ENCODE data around the gene TMEM44.
A peak's percentile ranks its signal among the peaks of the same experiment; 100 is the strongest.

Gene TMEM44, protein sequence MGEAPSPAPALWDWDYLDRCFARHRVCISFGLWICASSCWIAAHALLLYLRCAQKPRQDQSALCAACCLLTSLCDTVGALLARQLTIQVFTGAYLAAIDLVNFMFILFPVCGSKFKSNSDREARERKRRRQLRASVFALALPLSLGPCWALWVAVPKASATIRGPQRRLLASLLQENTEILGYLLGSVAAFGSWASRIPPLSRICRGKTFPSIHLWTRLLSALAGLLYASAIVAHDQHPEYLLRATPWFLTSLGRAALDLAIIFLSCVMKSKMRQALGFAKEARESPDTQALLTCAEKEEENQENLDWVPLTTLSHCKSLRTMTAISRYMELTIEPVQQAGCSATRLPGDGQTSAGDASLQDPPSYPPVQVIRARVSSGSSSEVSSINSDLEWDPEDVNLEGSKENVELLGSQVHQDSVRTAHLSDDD

DNA sequence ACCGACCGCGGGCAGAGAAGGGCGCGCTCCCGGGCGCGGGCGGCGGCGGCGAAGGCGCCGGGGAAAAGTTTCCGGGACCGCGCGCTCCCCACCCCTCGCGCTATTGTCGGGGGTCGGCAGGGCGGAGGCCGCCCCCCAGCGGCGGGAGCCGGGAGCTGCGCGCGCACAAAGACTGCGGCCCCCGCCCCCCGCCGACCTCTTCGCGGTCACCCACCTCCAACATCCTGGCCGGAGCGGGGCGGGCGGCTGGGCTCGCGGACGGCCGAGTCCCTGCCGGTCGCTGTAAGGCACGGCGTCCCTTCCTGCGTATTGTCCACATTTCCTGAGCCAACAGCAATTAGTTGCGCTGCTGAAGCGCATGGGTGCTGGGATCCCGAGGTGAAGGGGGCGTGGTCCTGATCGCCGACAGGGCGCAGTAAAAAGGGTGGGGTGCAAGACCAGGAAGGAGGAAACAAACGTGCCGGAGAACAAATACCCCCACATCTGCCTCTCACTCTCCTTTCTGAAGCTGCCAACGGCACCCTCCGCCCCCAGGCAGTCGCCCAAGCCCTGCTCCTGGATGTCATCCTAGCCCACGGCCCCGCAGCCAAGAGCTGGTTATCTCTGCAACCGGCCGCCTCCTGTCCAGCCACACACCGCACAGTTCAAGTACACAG lies at the start of gene TMEM44:
Gene TMEM44, minus strand, starts transcription at position 71 of the 656 bp plus-strand sequence. CDS start 204 bp downstream, outside the sequence.
- DNase-seq: peak; percentile 85

DNA sequence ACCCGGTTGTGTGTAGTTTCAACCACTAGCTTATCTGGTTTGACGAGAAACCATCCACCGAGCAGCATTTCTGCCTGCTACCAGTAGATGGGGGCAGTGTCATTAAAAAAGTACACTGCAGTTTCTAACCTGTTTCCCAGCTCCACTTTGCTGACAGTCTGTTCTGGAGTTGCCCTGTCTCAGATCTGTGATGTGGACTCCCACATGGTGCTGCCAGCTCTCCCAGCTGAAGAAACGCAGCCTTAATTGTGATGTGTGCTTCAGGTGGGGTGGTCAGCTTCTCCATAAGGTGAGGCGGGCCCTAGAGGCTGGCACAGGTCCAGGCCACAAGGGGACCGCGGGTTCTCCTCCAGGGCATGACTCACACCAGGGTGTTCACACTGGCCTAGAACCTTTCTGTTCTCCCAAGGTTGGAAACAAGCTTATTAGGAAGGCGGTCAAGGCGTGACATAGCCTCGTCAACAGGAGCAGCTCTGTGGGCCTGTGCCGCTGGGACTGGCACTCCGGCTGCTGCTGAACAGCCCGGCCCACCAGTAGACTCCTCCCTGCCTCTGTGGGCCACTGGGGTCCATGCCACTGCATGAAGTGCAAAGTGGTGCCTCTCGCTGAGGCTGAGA lies 49.6 kb upstream of the TMEM44 start:
- peak; percentile 86 for DNase-seq

DNA sequence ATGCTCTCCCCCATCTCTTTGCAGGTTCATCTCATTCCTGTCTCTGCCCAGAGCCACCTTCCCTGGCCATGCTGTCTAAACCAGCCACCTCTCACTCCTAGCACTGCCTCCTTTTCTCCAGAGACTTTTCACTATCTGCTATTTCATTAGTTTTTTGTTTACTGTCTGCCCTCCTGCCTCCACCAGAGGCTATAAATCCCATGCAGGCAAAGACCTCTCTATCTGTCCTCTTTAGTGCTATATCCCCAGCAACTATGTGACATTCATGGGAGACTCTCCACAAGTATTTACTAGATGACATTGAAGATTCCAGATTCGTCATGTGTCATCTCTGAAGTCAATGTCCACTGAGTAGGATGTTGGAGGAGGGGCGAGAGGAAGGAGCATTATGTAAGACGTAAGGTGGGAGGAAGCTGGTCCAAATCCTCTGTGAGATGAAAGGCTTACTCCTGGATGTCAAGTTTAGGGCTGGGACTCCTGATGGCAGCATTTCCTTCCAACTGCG lies 49.0 kb upstream of the TMEM44 start:
- no peak for DNase-seq

DNA sequence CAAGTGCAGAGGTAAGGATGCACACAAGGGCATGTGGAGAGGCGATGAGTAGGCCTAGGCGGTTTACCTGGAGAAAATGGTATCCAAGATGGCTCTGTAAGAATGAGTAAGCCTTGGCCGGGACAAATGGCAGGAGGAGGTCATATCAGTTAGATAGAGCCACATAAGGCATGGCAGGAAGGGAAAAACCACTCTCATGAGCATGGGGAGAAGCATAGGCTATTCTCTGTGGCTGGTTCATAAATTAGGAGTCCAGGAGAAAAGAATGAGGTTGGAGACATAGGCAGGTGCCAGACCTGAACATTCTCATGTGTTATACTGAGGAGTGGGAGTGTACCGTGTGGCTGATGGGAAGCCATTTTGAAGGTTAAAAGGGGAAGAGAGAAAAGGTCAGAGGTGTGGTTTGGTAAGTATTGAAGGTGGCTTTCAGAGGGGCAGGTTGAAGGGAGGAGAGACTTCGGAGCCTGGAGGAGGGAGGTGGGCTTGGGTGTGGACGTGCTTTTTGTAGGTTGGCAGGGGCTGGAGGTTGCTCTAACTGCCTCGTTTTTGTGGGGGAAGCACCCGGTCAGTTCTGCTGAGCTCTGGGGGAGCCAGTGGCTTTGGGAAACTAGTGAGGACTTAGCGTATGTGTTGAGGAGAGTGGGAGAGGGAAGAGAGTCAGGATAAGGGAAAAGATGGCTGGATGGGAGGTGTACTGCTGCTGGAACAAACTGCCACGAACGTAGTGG lies 47.8 kb upstream of the TMEM44 start:
- DNase-seq: no peak

DNA sequence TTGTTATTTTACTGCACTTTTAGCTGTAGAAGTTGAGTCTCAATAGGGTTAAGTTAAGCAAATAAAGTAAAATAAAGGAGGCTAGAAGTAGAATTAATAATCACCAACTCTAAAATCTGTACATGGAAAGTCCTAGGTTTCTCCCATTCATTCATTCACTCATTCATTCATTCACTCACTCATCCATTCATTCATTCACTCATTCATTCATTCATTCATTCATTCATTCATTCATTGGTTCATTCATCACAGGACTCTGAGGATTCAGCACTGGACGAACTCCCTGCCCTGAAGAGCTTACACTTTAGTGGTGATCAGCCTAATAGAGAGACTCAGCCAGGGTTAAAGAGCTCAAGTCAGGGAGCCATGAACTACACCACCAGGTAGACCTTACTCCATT lies 43.3 kb upstream of the TMEM44 start:
- DNase-seq: no peak

DNA sequence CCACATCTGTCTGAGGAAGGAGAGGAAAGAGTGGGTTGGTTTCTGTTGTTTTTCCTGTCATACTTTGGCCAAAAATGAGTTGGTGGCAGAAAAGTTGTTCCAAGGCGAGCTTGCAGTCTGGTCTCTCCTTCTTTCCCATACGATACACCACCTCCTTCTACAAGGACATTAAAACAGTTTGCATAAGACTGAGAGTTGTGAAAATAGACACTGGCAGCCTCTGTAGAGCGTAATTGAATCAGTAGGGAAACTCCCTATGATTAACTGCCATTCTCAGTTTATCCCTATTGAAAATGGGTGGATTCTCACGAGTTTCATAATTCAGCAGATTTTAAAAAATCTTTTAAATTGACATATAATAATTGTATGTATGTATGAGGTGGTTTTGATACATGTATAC lies 42.5 kb upstream of the TMEM44 start:
- DNase-seq: no peak

DNA sequence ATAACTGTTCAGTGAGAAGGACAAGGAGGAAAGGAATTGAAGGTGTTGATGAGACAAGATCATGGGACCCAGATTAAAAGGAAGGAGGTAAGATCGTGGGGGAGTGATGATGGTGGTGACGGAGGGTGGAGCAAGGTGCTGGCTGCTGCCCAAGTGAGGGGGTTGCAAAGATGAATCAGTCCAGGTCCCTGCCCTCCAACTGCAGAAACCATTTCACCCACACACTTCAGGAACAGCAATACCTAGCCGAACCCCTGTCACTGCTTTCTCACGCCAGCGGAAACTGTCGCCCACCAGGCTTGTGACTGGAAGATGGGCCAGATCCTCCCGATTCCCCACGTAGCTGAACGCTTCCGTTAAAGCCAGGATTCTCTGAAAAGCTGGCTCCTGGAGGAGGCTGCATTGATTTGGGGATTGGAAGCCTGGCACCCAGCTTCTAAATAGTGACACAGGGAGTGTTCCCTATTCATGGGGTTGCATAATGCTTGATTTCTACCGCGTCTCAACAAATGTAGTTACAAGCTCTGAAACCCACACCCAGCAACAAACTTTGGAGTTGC lies 41.9 kb upstream of the TMEM44 start:
- DNase-seq: no peak

DNA sequence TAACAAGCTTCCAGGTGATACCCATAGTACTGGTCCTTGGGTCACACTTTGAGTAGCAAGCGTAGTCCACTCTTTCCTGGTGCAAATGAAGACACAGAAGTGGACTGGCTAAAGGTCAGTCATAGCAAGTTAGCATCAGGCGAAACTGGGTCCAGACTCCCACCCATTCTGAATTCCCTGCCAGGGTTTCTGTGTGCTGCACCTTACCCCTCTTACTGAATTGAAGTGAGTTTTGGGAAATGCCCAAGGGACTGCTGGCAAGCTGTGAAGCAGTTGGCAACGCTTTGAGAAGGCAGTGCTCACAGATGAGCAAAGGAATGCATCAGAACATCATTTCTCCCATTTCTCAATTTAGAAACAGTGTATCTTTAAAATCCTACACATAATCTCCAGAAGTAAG lies 40.5 kb upstream of the TMEM44 start:
- no peak for DNase-seq

DNA sequence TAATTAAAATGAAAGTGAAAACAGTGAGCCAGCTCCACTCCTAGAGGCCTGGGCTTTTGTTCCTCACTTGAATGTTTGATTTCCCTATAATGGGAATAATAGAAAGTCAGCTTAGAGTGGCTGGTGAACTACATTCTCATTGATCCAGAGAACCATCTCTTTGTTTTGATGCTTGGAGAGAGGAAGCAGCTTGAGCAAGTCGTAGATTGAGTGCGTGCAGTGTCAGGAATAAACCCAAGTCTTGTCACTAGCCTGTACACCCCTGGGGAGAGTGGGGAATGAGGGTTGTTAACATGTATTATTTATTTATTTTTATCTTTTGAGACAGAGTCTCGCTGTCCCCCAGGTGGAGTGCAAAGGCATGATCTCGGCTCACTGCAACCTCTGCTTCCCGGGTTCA lies 39.7 kb upstream of the TMEM44 start:
- DNase-seq: no peak

DNA sequence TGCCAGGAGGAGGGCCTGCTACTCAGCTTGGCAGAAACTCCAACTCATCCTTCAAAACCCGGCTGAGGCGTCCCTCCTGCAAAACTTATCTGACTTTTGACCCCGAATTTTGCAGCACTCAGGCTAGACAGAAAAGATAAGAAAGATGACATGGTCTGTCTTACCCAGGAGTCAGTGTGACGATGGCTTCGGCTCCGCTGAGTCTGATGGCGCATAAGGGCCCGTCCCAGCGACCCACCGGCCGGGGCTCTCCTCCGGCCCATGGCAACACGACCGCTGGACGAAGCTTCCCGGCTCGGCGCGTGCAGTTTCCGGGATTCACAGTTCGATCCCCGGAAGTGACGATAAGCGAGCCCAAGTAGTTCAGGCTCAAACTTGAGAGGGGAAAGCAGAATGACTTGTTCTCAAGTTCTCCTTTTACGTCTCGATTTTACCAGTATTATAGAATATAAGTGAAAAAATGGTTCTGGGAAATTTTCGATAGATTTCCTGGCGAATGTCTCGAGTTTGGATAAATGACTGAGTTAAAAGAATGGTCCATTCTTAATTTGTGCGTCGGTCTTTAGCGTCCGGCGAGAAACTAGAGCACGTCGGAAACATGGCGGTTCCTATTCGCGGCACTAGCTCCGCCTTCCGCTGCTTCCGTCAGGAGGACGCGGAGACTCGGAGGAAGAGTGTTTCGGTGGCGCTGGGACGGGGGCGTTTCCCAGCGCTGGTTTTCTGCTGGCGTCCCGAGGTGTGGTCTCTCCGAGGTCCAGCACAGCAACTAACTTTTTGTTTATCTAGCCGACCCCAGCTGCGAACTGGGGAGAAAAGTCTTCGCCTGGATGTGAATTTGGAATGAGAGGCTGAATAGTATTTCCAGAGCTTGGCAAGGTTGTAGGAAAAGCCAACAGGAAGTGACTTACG lies 38.9 kb upstream of the TMEM44 start, which contains the start of gene LSG1:
Gene LSG1, minus strand, starts transcription at position 292 of the 909 bp plus-strand sequence. Its CDS starts 29 bp downstream, at position 263.
- DNase-seq: peak; percentile 96

DNA sequence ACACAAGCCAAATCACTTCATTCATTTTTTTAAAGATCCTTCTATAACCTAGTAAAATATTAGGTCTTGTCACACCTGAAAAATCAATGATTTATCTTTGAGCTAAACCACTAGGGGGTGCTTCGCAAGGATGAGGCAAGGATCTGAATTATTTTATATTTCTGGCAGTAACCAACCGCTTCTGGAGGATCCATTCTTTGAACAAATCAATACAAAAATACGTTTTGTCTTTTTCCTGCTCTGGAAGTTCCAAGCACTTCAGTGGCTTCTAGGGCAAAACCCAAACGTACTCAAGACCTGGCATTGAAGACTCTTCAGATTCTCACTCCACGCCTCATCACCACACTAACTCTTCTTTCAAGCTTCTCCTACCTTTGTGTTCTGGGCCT lies 38.3 kb upstream of the TMEM44 start:
- DNase-seq: no peak

DNA sequence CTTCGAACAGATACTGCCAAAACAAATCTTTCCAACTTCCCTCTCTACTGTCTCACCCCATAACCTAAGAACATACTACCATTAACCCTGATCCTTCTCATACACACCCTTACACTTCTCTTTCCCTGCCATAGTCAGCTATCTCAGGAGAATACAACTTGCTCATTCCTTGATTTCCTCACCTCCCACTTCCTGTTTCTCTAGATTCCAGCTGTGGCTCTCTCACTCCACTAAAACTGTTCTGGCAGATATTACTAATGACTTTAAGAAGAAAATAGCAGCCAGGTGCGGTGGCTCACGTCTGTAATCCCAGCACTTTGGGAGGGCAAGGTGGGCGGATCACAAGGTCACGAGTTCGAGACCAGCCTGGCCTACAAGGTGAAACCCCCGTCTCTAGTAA lies 34.1 kb upstream of the TMEM44 start:
- no peak for DNase-seq

DNA sequence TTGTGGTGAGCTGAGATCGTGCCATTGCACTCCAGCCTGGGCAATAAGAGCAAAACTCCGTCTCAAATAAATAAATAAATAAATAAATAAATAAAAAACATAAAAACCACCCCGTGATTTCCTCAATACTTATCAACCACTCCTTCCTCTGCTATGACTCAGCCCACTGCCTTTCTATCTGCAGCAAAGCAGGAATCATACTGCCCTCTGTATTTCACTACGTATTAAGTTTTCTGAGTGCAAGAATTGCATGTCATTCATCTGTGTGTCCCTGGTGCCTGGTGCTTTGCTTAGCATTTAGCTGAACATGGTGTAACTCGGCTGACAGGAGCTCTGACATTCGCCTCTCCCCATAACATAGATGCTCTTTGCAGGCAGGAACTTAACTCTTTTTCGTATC lies 31.6 kb upstream of the TMEM44 start:
- no peak for DNase-seq

DNA sequence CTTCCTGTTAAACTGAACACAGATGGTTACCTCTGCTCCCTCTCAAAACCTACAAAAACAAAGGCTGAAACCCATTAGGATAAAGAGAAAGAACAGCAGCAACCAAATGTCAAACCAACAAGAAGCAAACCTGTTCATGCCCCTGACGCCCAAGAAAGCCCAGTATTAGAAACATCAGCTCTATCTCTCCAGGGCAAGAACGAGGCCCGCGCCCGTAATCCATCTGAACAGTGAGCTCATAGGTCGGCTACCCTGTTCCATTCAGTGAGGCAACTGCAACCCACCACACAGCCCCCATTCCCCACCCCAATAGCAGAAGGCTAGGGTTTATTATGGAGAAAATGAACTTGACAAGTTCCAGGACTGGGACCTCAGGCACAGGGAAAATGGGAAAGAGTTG lies 28.7 kb upstream of the TMEM44 start:
- DNase-seq: no peak

DNA sequence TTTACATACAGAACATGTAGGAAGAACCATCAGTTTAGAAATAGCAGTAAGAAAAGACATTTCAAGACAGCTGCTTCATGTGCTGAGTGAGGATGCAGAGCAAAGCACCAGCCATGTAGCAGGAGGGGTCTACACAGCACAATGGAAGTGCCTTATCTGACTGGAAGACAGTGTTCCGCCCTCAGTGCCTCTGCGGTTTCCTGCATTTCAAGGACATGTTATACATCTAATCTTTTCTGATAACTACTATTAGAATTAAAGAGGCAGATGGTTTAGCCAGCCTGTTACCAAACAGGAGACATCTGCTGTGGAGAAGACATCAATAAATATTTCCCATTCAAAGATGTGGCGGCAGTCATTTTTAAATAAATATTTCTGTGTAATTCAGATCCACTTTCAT lies 28.2 kb upstream of the TMEM44 start:
- DNase-seq: no peak

DNA sequence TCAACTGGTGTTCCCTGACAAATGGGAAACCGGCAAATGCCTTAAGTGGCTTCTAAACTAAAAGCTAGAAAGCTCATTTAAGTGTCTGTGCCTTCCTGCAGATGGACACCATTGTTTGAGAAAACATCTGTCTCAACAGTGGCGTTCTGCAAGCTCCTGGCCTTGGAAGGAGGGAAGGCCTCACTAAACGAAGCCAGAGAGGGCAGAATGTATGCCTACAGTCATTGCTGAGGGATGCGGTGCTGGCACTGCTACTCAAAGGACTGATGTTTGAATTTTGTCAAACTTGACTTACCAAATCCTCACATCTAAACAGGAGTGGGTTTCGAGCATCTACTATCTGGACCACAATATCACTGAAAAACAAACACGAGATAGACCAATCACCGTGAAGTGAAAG lies 26.6 kb upstream of the TMEM44 start:
- DNase-seq: no peak

DNA sequence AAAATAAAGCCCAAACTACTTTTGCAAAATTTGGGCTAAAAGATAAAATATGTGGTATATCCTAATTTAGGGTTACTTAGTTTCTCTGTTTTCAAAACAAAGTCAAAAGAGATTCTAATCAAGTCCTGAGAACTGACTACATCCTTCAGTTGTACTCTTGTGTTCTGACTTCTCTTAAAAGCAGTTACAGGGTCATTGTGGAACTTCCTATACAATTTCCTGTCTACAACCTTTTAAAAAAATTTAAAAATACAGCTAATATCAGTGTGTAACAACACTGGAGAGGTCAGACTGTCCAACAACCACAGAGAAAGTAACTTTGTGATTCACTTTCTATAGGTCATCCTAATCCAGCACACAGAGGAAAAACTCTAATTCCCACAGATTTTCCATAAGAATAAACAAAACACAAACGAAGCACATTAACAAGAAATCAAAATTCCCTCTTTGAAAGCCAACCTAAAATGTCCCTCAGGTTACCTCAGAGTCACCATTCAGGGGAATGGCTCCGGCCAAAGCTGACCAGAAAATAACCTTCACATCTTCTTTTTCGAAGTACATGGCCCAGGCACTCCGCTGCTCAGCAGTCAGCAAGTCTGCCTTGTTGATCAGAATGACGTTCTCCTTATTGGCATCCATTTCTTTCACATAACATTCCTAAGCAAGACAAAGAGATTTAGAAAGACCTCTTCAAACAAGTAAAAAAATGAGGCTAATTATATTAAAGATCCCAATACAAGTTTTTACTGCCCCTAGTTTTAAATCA lies 25.4 kb upstream of the TMEM44 start:
- DNase-seq: no peak

DNA sequence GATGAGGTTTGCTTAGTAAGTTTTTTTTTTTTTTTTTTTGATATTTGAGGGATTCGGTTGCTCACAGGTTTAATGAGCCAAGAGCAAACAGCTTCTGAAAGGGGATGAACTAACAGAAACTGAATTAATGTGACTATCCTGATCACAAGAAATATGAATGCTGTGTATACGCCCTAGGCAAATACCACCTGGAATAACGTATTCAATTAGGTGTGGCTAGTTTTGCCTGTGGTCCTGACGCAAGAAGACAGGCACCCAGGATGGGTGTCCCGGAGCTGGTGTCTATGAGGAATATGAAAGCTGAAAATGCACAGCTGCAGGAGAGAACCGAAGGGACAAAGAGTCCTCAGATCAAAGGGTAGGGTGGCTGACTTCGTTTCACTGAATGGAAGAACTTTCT lies 24.2 kb upstream of the TMEM44 start:
- DNase-seq: no peak

DNA sequence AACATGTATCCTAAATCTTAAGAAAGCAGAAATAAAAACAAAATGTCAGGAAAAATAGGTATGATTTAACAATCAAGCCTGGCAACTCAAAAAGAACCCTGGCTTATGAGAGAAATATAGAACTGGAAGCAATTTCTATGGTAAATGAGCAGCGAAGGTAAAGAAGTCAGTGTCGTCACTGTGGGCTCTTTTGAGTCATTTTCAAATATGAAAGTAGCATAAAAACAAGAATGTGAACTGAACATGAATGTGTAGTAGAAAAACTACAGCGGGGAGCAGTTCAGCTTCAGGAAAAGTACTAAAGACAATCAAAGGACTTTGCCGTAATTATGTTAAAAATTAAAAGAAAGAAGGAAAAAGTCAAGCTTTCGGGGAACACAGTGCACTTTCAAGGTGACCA lies 21.2 kb upstream of the TMEM44 start:
- no peak for DNase-seq

DNA sequence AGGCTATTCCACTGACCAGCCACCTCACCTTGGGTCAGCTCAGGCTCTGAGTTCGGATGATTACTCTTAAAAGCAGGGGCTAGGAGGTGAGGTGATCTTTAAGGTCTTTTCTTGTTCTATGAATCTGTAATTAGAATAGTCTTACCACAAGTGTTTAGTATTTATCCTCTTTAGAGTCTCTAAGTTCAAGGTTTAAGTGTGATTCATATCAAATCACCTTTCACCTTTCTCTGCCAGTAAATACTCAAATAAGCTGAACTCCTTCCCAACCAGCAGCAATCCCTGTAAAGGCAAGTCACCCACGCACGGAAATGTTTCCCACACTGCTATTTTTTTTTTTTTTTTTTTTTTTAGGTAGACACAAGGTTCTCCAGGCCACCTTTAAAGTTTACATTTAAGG lies 14.5 kb upstream of the TMEM44 start:
- DNase-seq: no peak

DNA sequence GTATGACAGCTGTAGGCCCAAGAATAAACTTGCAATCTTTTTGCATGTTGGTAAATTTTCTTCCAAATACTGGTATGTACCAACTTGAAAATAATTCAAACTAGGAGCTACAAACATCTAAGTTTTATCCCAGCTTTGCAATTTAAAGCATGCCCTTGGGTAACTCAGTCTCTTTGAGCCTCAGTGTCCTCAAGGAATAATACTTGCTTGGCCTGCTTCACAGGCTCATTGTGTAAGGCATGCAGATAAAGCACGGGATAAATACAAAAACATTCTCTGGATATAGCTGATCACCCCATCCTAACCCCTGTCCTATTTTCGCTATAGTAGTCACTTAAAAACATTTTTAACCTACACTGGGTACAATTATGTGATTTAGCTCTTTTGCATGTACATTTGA lies 9.6 kb upstream of the TMEM44 start:
- no peak for DNase-seq
